ENCODE measurements around the gene CFAP46. TPM values are rescaled to one million over a fixed set of nuclear protein-coding genes. Genes with fewer than 3 reads are reported as not detected.

The CFAP46 gene
- total and polyA plus RNA-seq, 2 donors (not counting 1 experiment from before 2014, with no cell fraction given) = 0.07 TPM; not detected in 1

DNA sequence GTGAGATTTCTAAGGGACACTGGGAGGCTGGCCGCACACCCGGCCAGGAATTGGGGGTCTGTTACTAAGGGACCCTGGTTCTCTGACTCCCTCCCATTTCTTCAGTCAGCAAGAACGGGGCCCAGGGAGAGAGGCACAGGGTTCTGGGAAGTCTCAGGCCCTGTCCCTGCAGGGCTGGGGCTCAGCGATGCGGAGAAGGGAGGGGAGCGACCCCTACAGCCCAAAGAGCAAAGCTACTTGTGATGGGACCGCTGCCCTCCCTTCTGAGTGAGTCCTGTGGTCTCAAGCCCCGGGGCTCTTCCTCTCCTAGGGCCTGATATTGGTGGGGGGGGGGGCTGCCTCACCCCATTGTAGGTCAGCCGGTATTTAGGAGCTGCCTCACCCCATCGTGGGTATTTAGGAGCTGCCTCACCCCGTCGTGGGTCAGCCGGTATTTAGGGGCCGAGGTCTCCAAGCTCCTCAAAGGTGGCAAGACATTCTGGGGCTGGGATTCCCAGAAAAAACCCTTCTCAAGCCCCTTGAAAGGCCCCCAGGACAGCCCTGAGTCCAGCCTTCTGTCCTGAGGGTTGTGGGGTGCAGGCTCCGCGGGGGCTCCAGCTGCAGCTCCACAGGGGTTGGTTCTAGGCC lies 139.6 kb downstream of the CFAP46 start:
- intact Hi-C loops (cut with micrococcal nuclease) = no loop called here
- CTCF ChIA-PET = no interaction called here
- Histone ChIP-seq H4K20me1 (ENCODE audit: control insufficient read depth, insufficient read depth, low read length, poor library complexity, severe bottlenecking) (no peaks in the 10 kb centered on the region), H3K79me2 (ENCODE audit: control insufficient read depth, insufficient read depth, low read length) (no peaks in the 10 kb centered on the region), H3K4me1 (ENCODE audit: control insufficient read depth in 2 of 2, insufficient read depth in 2 of 2, low read length in 2 of 2) (no peaks in the 10 kb centered on the region), H3K4me3 (ENCODE audit: control extremely low read depth in 1 of 5, extremely low read depth in 1 of 5, insufficient read depth in 1 of 5, low read depth in 2 of 5, low read length in 4 of 5) (no peak overlapping the region), H3K4me2 (replicated peaks; ENCODE audit: low read depth, low read length, poor library complexity, severe bottlenecking) (no peak overlapping the region), H3K36me3 (replicated peaks in 1 of 2; ENCODE audit: control extremely low read depth in 1 of 2, control insufficient read depth in 1 of 2, extremely low read depth in 1 of 2, insufficient read depth in 2 of 2, low read length in 1 of 2) (no peaks in the 10 kb centered on the region), H2AFZ (ENCODE audit: insufficient read depth, low read depth, low read length, poor library complexity, severe bottlenecking) (no peak overlapping the region), H3K27ac (ENCODE audit: low read length in 2 of 2) (no peak overlapping the region), H3K9me3 (ENCODE audit: control extremely low read depth in 1 of 3, control insufficient read depth in 2 of 3, insufficient read depth in 1 of 3, low read length in 2 of 3) (peaks cover 0 to 9% (median 3%) of the 10 kb centered on the region in 3 donors), H3K27me3 (replicated peaks in 1 of 4; ENCODE audit: control extremely low read depth in 1 of 4, control insufficient read depth in 3 of 4, insufficient read depth in 4 of 4, low read length in 3 of 4) (no peaks in the 10 kb centered on the region), H3K9ac (ENCODE audit: low read length) (no peak overlapping the region)
- DNase-seq (no peak), ATAC-seq (ENCODE audit: low read depth) (no peak)
- Mint-ChIP-seq H3K9me3 (ENCODE audit: insufficient read depth) (no peaks in the 10 kb centered on the region), H3K4me1 (no peaks in the 10 kb centered on the region), H3K27me3 (peaks cover 6% of the 10 kb centered on the region), H3K4me3 (no peak overlapping the region), H3K27ac (no peak overlapping the region)
- no peak for TF ChIP-seq EZH2 (IDR thresholded peaks at IDR 0.05; ENCODE audit: borderline replicate concordance, insufficient read depth, low read depth, low read length, poor library complexity, severe bottlenecking)
- TF ChIP-seq, protein P1, sequence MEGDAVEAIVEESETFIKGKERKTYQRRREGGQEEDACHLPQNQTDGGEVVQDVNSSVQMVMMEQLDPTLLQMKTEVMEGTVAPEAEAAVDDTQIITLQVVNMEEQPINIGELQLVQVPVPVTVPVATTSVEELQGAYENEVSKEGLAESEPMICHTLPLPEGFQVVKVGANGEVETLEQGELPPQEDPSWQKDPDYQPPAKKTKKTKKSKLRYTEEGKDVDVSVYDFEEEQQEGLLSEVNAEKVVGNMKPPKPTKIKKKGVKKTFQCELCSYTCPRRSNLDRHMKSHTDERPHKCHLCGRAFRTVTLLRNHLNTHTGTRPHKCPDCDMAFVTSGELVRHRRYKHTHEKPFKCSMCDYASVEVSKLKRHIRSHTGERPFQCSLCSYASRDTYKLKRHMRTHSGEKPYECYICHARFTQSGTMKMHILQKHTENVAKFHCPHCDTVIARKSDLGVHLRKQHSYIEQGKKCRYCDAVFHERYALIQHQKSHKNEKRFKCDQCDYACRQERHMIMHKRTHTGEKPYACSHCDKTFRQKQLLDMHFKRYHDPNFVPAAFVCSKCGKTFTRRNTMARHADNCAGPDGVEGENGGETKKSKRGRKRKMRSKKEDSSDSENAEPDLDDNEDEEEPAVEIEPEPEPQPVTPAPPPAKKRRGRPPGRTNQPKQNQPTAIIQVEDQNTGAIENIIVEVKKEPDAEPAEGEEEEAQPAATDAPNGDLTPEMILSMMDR (IDR thresholded peaks at IDR 0.05) = no peak
- POLR2A ChIA-PET = no interaction called here
- 90% methylated on average over 13 of the region's 16 CpGs for WGBS (ENCODE audit: insufficient coverage)

DNA sequence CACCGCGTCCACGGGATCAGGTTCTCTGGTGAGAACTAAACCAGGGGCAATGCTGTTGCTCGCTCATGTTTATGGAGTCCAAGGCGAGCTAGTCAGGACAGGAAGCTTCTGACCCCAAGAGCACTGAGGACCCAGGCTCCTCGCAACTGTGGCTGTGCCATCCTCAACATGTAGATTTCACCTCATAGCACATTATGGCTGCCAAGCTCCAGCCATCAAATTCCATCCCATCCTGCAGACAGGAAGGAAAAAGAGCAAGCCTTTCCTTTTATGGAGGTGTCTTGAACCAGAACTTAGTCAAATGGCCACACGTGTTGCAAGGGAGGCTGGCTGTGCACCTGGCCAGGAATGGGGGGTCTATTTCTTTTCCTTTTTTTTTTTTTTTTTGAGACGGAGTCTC lies 140.3 kb downstream of the CFAP46 start:
- Mint-ChIP-seq H3K27ac (no peak overlapping the region), H3K4me1 (no peaks in the 10 kb centered on the region), H3K27me3 (peaks cover 6% of the 10 kb centered on the region), H3K9me3 (ENCODE audit: insufficient read depth) (no peaks in the 10 kb centered on the region), H3K4me3 (no peak overlapping the region)
- no peak overlapping the region for H3K4me2 ChIP-seq (replicated peaks; ENCODE audit: low read depth, low read length, poor library complexity, severe bottlenecking)
- no peaks in the 10 kb centered on the region for H4K20me1 ChIP-seq (ENCODE audit: control insufficient read depth, insufficient read depth, low read length, poor library complexity, severe bottlenecking)
- ChIA-PET CTCF (no interaction called here), POLR2A (no interaction called here)
- H3K4me1 ChIP-seq (ENCODE audit: control insufficient read depth in 2 of 2, insufficient read depth in 2 of 2, low read length in 2 of 2) = no peaks in the 10 kb centered on the region
- H3K79me2 ChIP-seq (ENCODE audit: control insufficient read depth, insufficient read depth, low read length) = no peaks in the 10 kb centered on the region
- no peaks in the 10 kb centered on the region for H3K36me3 ChIP-seq (replicated peaks in 1 of 2; ENCODE audit: control extremely low read depth in 1 of 2, control insufficient read depth in 1 of 2, extremely low read depth in 1 of 2, insufficient read depth in 2 of 2, low read length in 1 of 2)
- no peak overlapping the region for H2AFZ ChIP-seq (ENCODE audit: insufficient read depth, low read depth, low read length, poor library complexity, severe bottlenecking)
- peaks cover 0 to 9% (median 3%) of the 10 kb centered on the region in 3 donors for H3K9me3 ChIP-seq (ENCODE audit: control extremely low read depth in 1 of 3, control insufficient read depth in 2 of 3, insufficient read depth in 1 of 3, low read length in 2 of 3)
- ATAC-seq (ENCODE audit: low read depth) (no peak), DNase-seq (no peak)
- no peak overlapping the region for H3K27ac ChIP-seq (ENCODE audit: low read length in 2 of 2)
- intact Hi-C loops (cut with micrococcal nuclease) = no loop called here
- WGBS (ENCODE audit: insufficient coverage) = 87% methylated on average over 6 of the region's 8 CpGs
- H3K9ac ChIP-seq (ENCODE audit: low read length) = no peak overlapping the region
- TF ChIP-seq EZH2 (IDR thresholded peaks at IDR 0.05; ENCODE audit: borderline replicate concordance, insufficient read depth, low read depth, low read length, poor library complexity, severe bottlenecking) = no peak
- TF ChIP-seq, protein P1 (IDR thresholded peaks at IDR 0.05) = no peak
- no peaks in the 10 kb centered on the region for H3K27me3 ChIP-seq (replicated peaks in 1 of 4; ENCODE audit: control extremely low read depth in 1 of 4, control insufficient read depth in 3 of 4, insufficient read depth in 4 of 4, low read length in 3 of 4)
- no peak overlapping the region for H3K4me3 ChIP-seq (ENCODE audit: control extremely low read depth in 1 of 5, extremely low read depth in 1 of 5, insufficient read depth in 1 of 5, low read depth in 2 of 5, low read length in 4 of 5)
